WTC11 (cell line): ENCODE results near the gene CHPT1. TPM values are rescaled to one million over a fixed set of nuclear protein-coding genes. Genes with fewer than 3 reads are reported as not detected.

ENCODE experiments used
- ATAC-seq: fragments of 200-7000 bp; cut with Tn5 transposase; 2 replicates; pipeline ENCODE4 v1.10.0; 2021; ENCODE audit warnings: mild to moderate bottlenecking, moderate library complexity
- CTCF ChIA-PET: fragments of 300-600 bp; sonication (Branson Sonifier 250); formaldehyde crosslinking; loops from one replicate; lab custom pipeline; 2021; ENCODE audit warnings: antibody characterized with exemption; lab: Charles Lee
- POLR2A ChIA-PET: fragments of 350-600 bp; sonication (Branson Sonifier 250); formaldehyde crosslinking; loops from one replicate; lab custom pipeline; 2021; ENCODE audit warnings: antibody characterized with exemption; lab: Charles Lee
- DNase-seq: peaks from one replicate; pipeline ENCODE4 v3.0.0; 2021; ENCODE audit warnings: low spot score
- H3K27ac Mint-ChIP-seq: 2 replicates; pipeline ENCODE4 v1.8.0; 2021; ENCODE audit warnings: mixed read lengths
- H3K27me3 Mint-ChIP-seq: 2 replicates; pipeline ENCODE4 v1.8.0; 2021; ENCODE audit warnings: low read depth, mild to moderate bottlenecking, moderate library complexity, mixed read lengths
- H3K36me3 Mint-ChIP-seq: 2 replicates; pipeline ENCODE4 v1.8.0; 2021; ENCODE audit warnings: mixed read lengths
- H3K4me1 Mint-ChIP-seq: 2 replicates; pipeline ENCODE4 v1.8.0; 2022; ENCODE audit warnings: mixed read lengths
- H3K4me3 Mint-ChIP-seq: 2 replicates; pipeline ENCODE4 v1.8.0; 2021; ENCODE audit warnings: mild to moderate bottlenecking, moderate library complexity, mixed read lengths
- H3K9me3 Mint-ChIP-seq: 2 replicates; pipeline ENCODE4 v1.8.0; 2021; ENCODE audit warnings: mixed read lengths
- AFF4 ChIP-seq: sonication (generic); formaldehyde crosslinking; IDR thresholded peaks from 2 replicates; pipeline ENCODE4 v1.8.1; 2023; ENCODE audit warnings: mild to moderate bottlenecking, missing genetic modification reagents, borderline replicate concordance
- ARID4B ChIP-seq: sonication (generic); formaldehyde crosslinking; IDR thresholded peaks from 2 replicates; pipeline ENCODE4 v1.8.0; 2023; ENCODE audit warnings: missing genetic modification reagents, mild to moderate bottlenecking, borderline replicate concordance
- ATF6 ChIP-seq: sonication (generic); formaldehyde crosslinking; IDR thresholded peaks from 2 replicates; pipeline ENCODE4 v1.8.1; 2023; ENCODE audit warnings: mild to moderate bottlenecking, missing genetic modification reagents
- CBFB ChIP-seq: sonication (generic); formaldehyde crosslinking; IDR thresholded peaks from 2 replicates; pipeline ENCODE4 v1.8.1; 2022; ENCODE audit warnings: mild to moderate bottlenecking, low read depth, missing genetic modification reagents
- ELF4 ChIP-seq: sonication (generic); formaldehyde crosslinking; IDR thresholded peaks from 2 replicates; pipeline ENCODE4 v1.8.1; 2022; ENCODE audit warnings: low read depth, mild to moderate bottlenecking, moderate library complexity, missing genetic modification reagents
- ERG ChIP-seq: fragments of 250-450 bp; sonication (Bioruptor Pico); IDR thresholded peaks from 2 replicates; pipeline ENCODE4 v1.8.0; 2021; ENCODE audit warnings: mild to moderate bottlenecking
- ETV6 ChIP-seq: sonication (generic); formaldehyde crosslinking; IDR thresholded peaks from 2 replicates; pipeline ENCODE4 v1.8.1; 2022; ENCODE audit warnings: mild to moderate bottlenecking, missing genetic modification reagents
- JAZF1 ChIP-seq: fragments of 250-450 bp; sonication (Bioruptor Pico); IDR thresholded peaks from 2 replicates; pipeline ENCODE4 v1.9.0; 2021; ENCODE audit warnings: moderate library complexity, mild to moderate bottlenecking, inconsistent platforms
- MAX ChIP-seq: sonication (generic); formaldehyde crosslinking; IDR thresholded peaks from 2 replicates; pipeline ENCODE4 v1.8.0; 2022; ENCODE audit warnings: mild to moderate bottlenecking, missing genetic modification reagents
- NR1H2 ChIP-seq: sonication (generic); formaldehyde crosslinking; IDR thresholded peaks from 2 replicates; pipeline ENCODE4 v1.9.0; 2021; ENCODE audit warnings: mild to moderate bottlenecking, moderate library complexity, missing genetic modification reagents
- NR2C2 ChIP-seq: sonication (generic); formaldehyde crosslinking; IDR thresholded peaks from 2 replicates; pipeline ENCODE4 v1.8.0; 2022; ENCODE audit warnings: mild to moderate bottlenecking, missing genetic modification reagents
- OVOL2 ChIP-seq: fragments of 250-450 bp; sonication (Bioruptor Pico); IDR thresholded peaks from 2 replicates; pipeline ENCODE4 v1.9.0; 2021; ENCODE audit warnings: mild to moderate bottlenecking, borderline replicate concordance
- PREB ChIP-seq: sonication (generic); formaldehyde crosslinking; IDR thresholded peaks from 2 replicates; pipeline ENCODE4 v1.8.1; 2022; ENCODE audit warnings: mild to moderate bottlenecking, missing genetic modification reagents, moderate library complexity, borderline replicate concordance
- SMAD3 ChIP-seq: sonication (generic); formaldehyde crosslinking; IDR thresholded peaks from 2 replicates; pipeline ENCODE4 v1.8.0; 2022; ENCODE audit warnings: missing genetic modification reagents, mild to moderate bottlenecking, borderline replicate concordance
- SOX15 ChIP-seq: fragments of 250-450 bp; sonication (Bioruptor Pico); IDR thresholded peaks from 2 replicates; pipeline ENCODE4 v1.9.0; 2021; ENCODE audit warnings: mild to moderate bottlenecking
- ZNF138 ChIP-seq: sonication (generic); formaldehyde crosslinking; conservative IDR thresholded peaks from 2 replicates; pipeline ENCODE4 v1.8.1; 2022; ENCODE audit warnings: mild to moderate bottlenecking, moderate library complexity, missing genetic modification reagents
- ZNF281 ChIP-seq: sonication (generic); formaldehyde crosslinking; IDR thresholded peaks from 2 replicates; pipeline ENCODE4 v1.8.0; 2023; ENCODE audit warnings: mild to moderate bottlenecking, missing genetic modification reagents
- total RNA-seq: library from RNA; stranded (reverse); gene quantifications from 3 replicates; pipeline ENCODE4 v1.2.3, GENCODE V29; 2021

Gene CHPT1
- total RNA-seq, 1 experiment from 2014 or later: 19.1 TPM

- no peaks in the 10 kb centered on the region for H3K27me3 Mint-ChIP-seq
- H3K36me3 Mint-ChIP-seq: no peaks in the 10 kb centered on the region
- H3K27ac Mint-ChIP-seq: no peak overlapping the region
- H3K4me3 Mint-ChIP-seq: no peak overlapping the region
- CTCF ChIA-PET: no interaction called here
- no peaks in the 10 kb centered on the region for H3K4me1 Mint-ChIP-seq
- no peak for DNase-seq
- TF ChIP-seq ATF6 (CRISPR knock-in tag) (no peak), ERG (CRISPR knock-in tag) (no peak), ZNF138 (CRISPR knock-in tag) (no peak), ARID4B (CRISPR knock-in tag) (no peak), CBFB (CRISPR knock-in tag) (no peak), MAX (no peak), ETV6 (CRISPR knock-in tag) (no peak), JAZF1 (CRISPR knock-in tag) (no peak), SMAD3 (no peak), ZNF281 (CRISPR knock-in tag) (no peak), OVOL2 (CRISPR knock-in tag) (no peak), PREB (CRISPR knock-in tag) (no peak), NR1H2 (CRISPR knock-in tag) (no peak)
- TF ChIP-seq, all 79 proteins: peak for 0
- ATAC-seq: no peak
- H3K9me3 Mint-ChIP-seq: no peaks in the 10 kb centered on the region
- POLR2A ChIA-PET: no interaction called here
These were observed 29.7 kb downstream of the CHPT1 start for GRCh38 chr12:101727098-101727497.

GRCh38 chr12:101729842-101730241 is 32.4 kb downstream of the CHPT1 start:
- Mint-ChIP-seq H3K9me3 (no peaks in the 10 kb centered on the region), H3K27ac (no peak overlapping the region), H3K4me3 (no peak overlapping the region), H3K27me3 (no peaks in the 10 kb centered on the region), H3K4me1 (no peaks in the 10 kb centered on the region), H3K36me3 (no peaks in the 10 kb centered on the region)
- ATAC-seq: no peak
- CTCF ChIA-PET: no interaction called here
- no peak for DNase-seq
- TF ChIP-seq ZNF138 (CRISPR knock-in tag) (no peak), ELF4 (no peak), NR2C2 (no peak), SOX15 (no peak), AFF4 (CRISPR knock-in tag) (no peak)
- POLR2A ChIA-PET: no interaction called here
